BLaER1 treated with 17β-estradiol and CSF1 and Interleukin-3, amounts not matched to agents 10 nM and 100 nM (cell line): ENCODE results near the gene VPS13D.
A peak's percentile ranks its signal among the peaks of the same experiment; 100 is the strongest.

ENCODE experiments used
- H3K27ac ChIP-seq, 11 experiments: shearing (Covaris generic); formaldehyde crosslinking; 2 replicates each; pipeline ENCODE4 v1.8.1; 2022
- H3K27me3 ChIP-seq, 11 experiments: shearing (Covaris generic); formaldehyde crosslinking; 2 replicates each; pipeline ENCODE4 v1.8.1; 2022
- H3K36me3 ChIP-seq, 11 experiments: shearing (Covaris generic); formaldehyde crosslinking; 2 replicates each; pipeline ENCODE4 v1.8.1; 2022
- H3K4me1 ChIP-seq, 10 experiments: shearing (Covaris generic); formaldehyde crosslinking; 2 replicates each; pipeline ENCODE4 v1.8.1; 2022
- H3K4me2 ChIP-seq, 11 experiments: shearing (Covaris generic); formaldehyde crosslinking; 2 replicates each; pipeline ENCODE4 v1.8.1; 2022
- H3K4me3 ChIP-seq, 10 experiments: shearing (Covaris generic); formaldehyde crosslinking; 2 replicates each; pipeline ENCODE4 v1.8.1; 2022
- H3K9ac ChIP-seq, 11 experiments: shearing (Covaris generic); formaldehyde crosslinking; 2 replicates each; pipeline ENCODE4 v1.8.1; 2022
- H3K9me3 ChIP-seq, 11 experiments: shearing (Covaris generic); formaldehyde crosslinking; replicated peaks in 1 of 11; 2 replicates each; pipeline ENCODE4 v1.8.1; 2022
- H4K20me1 ChIP-seq, 11 experiments: shearing (Covaris generic); formaldehyde crosslinking; 2 replicates each; pipeline ENCODE4 v1.8.1; 2022
- Cebpa-rat ChIP-seq, 11 experiments: shearing (Covaris generic); IDR thresholded peaks; 2 replicates each; pipeline ENCODE4 v1.8.1; 2022

The VPS13D gene

GRCh38 chr1:12326986-12327385 lies 97.2 kb downstream of the VPS13D start:
- Histone ChIP-seq H3K27me3 (no peaks in the 10 kb centered on the region), H3K4me2 (peak overlapping the region in 1 of 11 experiments; percentile 6; a peak in 1 of 22 replicates), H3K4me3 (no peak overlapping the region), H3K36me3 (peaks cover 79 to 93% (median 89%) of the 10 kb centered on the region in 11 experiments), H3K27ac (no peak overlapping the region), H4K20me1 (no peaks in the 10 kb centered on the region), H3K4me1 (peaks cover 0 to 7% (median 0%) of the 10 kb centered on the region in 10 experiments; a peak in 4 of 20 replicates), H3K9ac (no peak overlapping the region), H3K9me3 (no peaks in the 10 kb centered on the region)
- TF ChIP-seq Cebpa-rat (IDR thresholded peaks at IDR 0.05) = no peak

GRCh38 chr1:12327566-12327965 lies 97.7 kb downstream of the VPS13D start:
- no peaks in the 10 kb centered on the region for H4K20me1 ChIP-seq
- no peak overlapping the region for H3K27ac ChIP-seq
- no peak overlapping the region for H3K9ac ChIP-seq
- no peak for TF ChIP-seq Cebpa-rat (IDR thresholded peaks at IDR 0.05)
- H3K9me3 ChIP-seq = no peaks in the 10 kb centered on the region
- H3K27me3 ChIP-seq = no peaks in the 10 kb centered on the region
- H3K4me1 ChIP-seq = peaks cover 0 to 7% (median 0%) of the 10 kb centered on the region in 10 experiments; a peak in 4 of 20 replicates
- no peak overlapping the region for H3K4me3 ChIP-seq
- H3K36me3 ChIP-seq = peaks cover 79 to 93% (median 89%) of the 10 kb centered on the region in 11 experiments
- peak overlapping the region in 1 of 11 experiments; percentile 18; a peak in 1 of 22 replicates for H3K4me2 ChIP-seq

- no peak overlapping the region for H3K4me2 ChIP-seq
- H3K9me3 ChIP-seq = no peaks in the 10 kb centered on the region
- no peak for TF ChIP-seq Cebpa-rat (IDR thresholded peaks at IDR 0.05)
- H3K36me3 ChIP-seq = peaks cover 80 to 99% (median 89%) of the 10 kb centered on the region in 11 experiments
- no peak overlapping the region for H3K27ac ChIP-seq
- no peaks in the 10 kb centered on the region for H3K27me3 ChIP-seq
- H3K4me1 ChIP-seq = peaks cover 0 to 20% (median 0%) of the 10 kb centered on the region in 10 experiments; a peak in 6 of 20 replicates
- no peaks in the 10 kb centered on the region for H4K20me1 ChIP-seq
- H3K9ac ChIP-seq = no peak overlapping the region
- no peak overlapping the region for H3K4me3 ChIP-seq
Measured at GRCh38 chr1:12333036-12333785, 103.4 kb downstream of the VPS13D start.

- H3K4me2 ChIP-seq = no peak overlapping the region
- no peaks in the 10 kb centered on the region for H3K9me3 ChIP-seq
- TF ChIP-seq Cebpa-rat (IDR thresholded peaks at IDR 0.05) = no peak
- H3K4me1 ChIP-seq = peaks cover 12 to 44% (median 15%) of the 10 kb centered on the region in 10 experiments
- H3K4me3 ChIP-seq = no peak overlapping the region
- H3K27me3 ChIP-seq = no peaks in the 10 kb centered on the region
- H3K9ac ChIP-seq = no peak overlapping the region
- no peak overlapping the region for H3K27ac ChIP-seq
- peaks cover 61 to 89% (median 69%) of the 10 kb centered on the region in 11 experiments for H3K36me3 ChIP-seq
- no peaks in the 10 kb centered on the region for H4K20me1 ChIP-seq
Measured at GRCh38 chr1:12335815-12336214, 106.0 kb downstream of the VPS13D start.

GRCh38 chr1:12336413-12336812 lies 106.6 kb downstream of the VPS13D start:
- no peaks in the 10 kb centered on the region for H4K20me1 ChIP-seq
- H3K4me2 ChIP-seq = no peak overlapping the region
- H3K9ac ChIP-seq = no peak overlapping the region
- H3K36me3 ChIP-seq = peaks cover 57 to 85% (median 63%) of the 10 kb centered on the region in 11 experiments
- H3K27me3 ChIP-seq = no peaks in the 10 kb centered on the region
- H3K4me3 ChIP-seq = no peak overlapping the region
- no peak for TF ChIP-seq Cebpa-rat (IDR thresholded peaks at IDR 0.05)
- no peak overlapping the region for H3K27ac ChIP-seq
- H3K9me3 ChIP-seq = no peaks in the 10 kb centered on the region
- peaks cover 15 to 50% (median 17%) of the 10 kb centered on the region in 10 experiments for H3K4me1 ChIP-seq

- H3K4me2 ChIP-seq = peak overlapping the region in 3 of 11 experiments; percentile 7 to 49 (median 34); a peak in 4 of 22 replicates
- peaks cover 48 to 85% (median 62%) of the 10 kb centered on the region in 11 experiments for H3K36me3 ChIP-seq
- H4K20me1 ChIP-seq = no peaks in the 10 kb centered on the region
- H3K27ac ChIP-seq = no peak overlapping the region
- no peaks in the 10 kb centered on the region for H3K27me3 ChIP-seq
- H3K9ac ChIP-seq = no peak overlapping the region
- no peak for TF ChIP-seq Cebpa-rat (IDR thresholded peaks at IDR 0.05)
- H3K4me3 ChIP-seq = no peak overlapping the region
- no peaks in the 10 kb centered on the region for H3K9me3 ChIP-seq
- peaks cover 16 to 66% (median 24%) of the 10 kb centered on the region in 10 experiments for H3K4me1 ChIP-seq
Measured at GRCh38 chr1:12338017-12338416, 108.2 kb downstream of the VPS13D start.

- H3K4me3 ChIP-seq = no peak overlapping the region
- H3K4me1 ChIP-seq = peaks cover 22 to 74% (median 32%) of the 10 kb centered on the region in 10 experiments
- no peak overlapping the region for H3K9ac ChIP-seq
- no peaks in the 10 kb centered on the region for H3K9me3 ChIP-seq
- no peak overlapping the region; a peak in 1 of 22 replicates for H3K4me2 ChIP-seq
- H4K20me1 ChIP-seq = no peaks in the 10 kb centered on the region
- H3K27ac ChIP-seq = no peak overlapping the region
- H3K27me3 ChIP-seq = no peaks in the 10 kb centered on the region
- TF ChIP-seq Cebpa-rat (IDR thresholded peaks at IDR 0.05) = no peak
- H3K36me3 ChIP-seq = peaks cover 40 to 81% (median 59%) of the 10 kb centered on the region in 11 experiments
Measured at GRCh38 chr1:12338823-12339222, 109.0 kb downstream of the VPS13D start.

- no peaks in the 10 kb centered on the region for H3K27me3 ChIP-seq
- H3K27ac ChIP-seq = no peak overlapping the region
- peaks cover 34 to 75% (median 54%) of the 10 kb centered on the region in 11 experiments for H3K36me3 ChIP-seq
- H3K4me1 ChIP-seq = peaks cover 27 to 80% (median 38%) of the 10 kb centered on the region in 10 experiments
- no peak overlapping the region for H3K4me3 ChIP-seq
- H3K9me3 ChIP-seq = no peaks in the 10 kb centered on the region
- TF ChIP-seq Cebpa-rat (IDR thresholded peaks at IDR 0.05) = no peak
- peak overlapping the region in 8 of 11 experiments; percentile 11 to 57 (median 38); a peak in 9 of 22 replicates for H3K4me2 ChIP-seq
- no peak overlapping the region for H3K9ac ChIP-seq
- no peaks in the 10 kb centered on the region for H4K20me1 ChIP-seq
Measured at GRCh38 chr1:12339396-12339795, 109.6 kb downstream of the VPS13D start.

- Histone ChIP-seq H3K9me3 (no peaks in the 10 kb centered on the region), H3K4me2 (peak overlapping the region; percentile 11 to 57 (median 37); a peak in 19 of 22 replicates), H3K27me3 (no peaks in the 10 kb centered on the region), H3K27ac (no peak overlapping the region), H3K9ac (no peak overlapping the region), H3K36me3 (peaks cover 28 to 70% (median 48%) of the 10 kb centered on the region in 11 experiments), H3K4me3 (no peak overlapping the region), H3K4me1 (peaks cover 33 to 83% (median 44%) of the 10 kb centered on the region in 10 experiments), H4K20me1 (no peaks in the 10 kb centered on the region)
- TF ChIP-seq Cebpa-rat (IDR thresholded peaks at IDR 0.05) = no peak
Measured at GRCh38 chr1:12339811-12340543, 110.1 kb downstream of the VPS13D start.
